Stimulated activated CD4-positive, alpha-beta T cell treated with anti-CD3 and anti-CD28 coated beads, Interleukin-15, amount 100 ng/mL, for 48 hours (primary cell): ENCODE data around the gene DDAH1.

Experiments
- DNase-seq, 2 donors: peaks; one replicate each; pipeline ENCODE4 v3.0.0-alpha.2; 2020; ENCODE audit warnings: low read depth in 2 of 2

DDAH1 gene

DNA sequence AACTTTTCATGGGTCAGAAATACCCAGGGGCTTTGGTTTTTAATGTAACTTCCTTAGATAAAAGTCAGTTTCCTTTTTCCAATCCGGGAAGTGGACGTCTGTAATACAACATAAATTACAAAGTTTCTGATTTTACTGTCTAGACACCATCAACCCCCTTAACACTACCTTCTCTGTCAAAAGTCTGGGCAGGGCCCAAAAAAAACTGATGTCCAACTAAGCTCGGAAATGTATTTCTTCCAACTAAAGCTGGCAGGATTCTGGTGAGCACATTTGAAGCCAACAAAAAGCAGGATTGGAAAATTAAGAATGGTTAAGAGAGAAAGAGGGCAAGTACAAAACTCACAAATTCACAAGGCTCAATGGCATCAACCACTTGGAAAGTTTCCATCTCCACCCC, 24.3 kb downstream of the DDAH1 start:
- no peak for DNase-seq

DNA sequence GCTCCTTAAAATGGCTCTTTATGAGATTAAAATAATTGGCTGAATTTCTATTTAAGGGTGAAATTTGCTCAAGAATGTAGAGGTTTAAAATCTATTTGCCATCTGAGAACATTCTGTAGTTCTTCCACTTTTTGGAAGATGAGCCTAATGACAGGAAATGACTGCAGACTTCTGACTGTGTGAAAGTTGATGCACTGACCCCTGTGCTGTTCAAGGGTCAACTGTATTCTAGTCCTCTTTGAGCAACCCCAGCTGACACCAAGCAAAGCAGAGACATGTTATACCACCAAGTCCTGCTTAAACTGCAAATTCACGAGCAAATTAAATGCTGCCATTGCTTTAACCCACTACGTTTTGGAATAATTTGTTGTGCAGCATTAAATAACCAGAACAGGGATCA, 26.6 kb downstream of the DDAH1 start:
- DNase-seq, result no peak

DNA sequence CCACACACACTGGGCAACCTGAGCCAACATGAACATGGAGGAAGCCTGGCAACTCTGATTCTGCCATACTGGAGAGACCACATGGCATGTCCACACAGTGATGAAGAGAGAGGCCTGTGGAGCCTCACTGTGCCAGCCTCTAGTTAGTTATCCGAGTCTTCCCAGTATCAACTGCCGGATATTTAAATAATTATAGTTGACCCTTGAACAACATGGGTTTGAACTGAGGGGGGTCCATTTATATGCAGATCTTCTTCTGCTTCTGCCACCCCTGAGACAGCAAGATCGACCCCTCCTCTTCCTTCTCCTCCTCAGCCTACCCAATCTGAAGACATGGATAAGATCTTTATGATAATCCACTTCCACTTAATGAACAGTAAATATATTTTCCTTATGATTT, 27.8 kb downstream of the DDAH1 start:
- no peak for DNase-seq

- DNase-seq, result no peak
Observed at GRCh38 chr1:85433096-85433495, 31.9 kb downstream of the DDAH1 start.

- DNase-seq, result no peak
Observed at GRCh38 chr1:85428471-85429089, 36.4 kb downstream of the DDAH1 start.

GRCh38 chr1:85427849-85428248, 37.1 kb downstream of the DDAH1 start:
- no peak for DNase-seq

GRCh38 chr1:85427331-85427730, 37.6 kb downstream of the DDAH1 start:
- DNase-seq, result no peak

DNA sequence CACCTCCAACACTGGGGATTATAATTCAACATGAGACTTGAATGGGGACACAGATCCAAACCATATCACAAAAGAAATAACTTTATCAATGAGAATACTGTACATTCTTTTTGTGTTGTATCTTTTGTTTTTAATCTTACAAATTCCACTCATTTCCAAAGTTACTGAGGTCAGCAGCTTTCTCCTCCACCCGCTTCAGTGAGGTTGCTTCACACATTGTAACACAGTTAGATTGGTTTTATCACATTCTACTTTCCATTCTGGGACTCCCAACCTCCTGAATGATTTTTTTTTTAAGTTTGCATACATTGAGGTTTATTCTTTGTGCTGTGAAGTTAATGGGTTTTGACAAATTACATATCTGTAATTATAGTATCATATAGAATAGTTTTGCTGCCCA, 43.8 kb downstream of the DDAH1 start:
- no peak for DNase-seq

- no peak for DNase-seq
Observed at GRCh38 chr1:85420199-85420598, 44.8 kb downstream of the DDAH1 start.

GRCh38 chr1:85417876-85418275, 47.1 kb downstream of the DDAH1 start:
- no peak for DNase-seq

DNA sequence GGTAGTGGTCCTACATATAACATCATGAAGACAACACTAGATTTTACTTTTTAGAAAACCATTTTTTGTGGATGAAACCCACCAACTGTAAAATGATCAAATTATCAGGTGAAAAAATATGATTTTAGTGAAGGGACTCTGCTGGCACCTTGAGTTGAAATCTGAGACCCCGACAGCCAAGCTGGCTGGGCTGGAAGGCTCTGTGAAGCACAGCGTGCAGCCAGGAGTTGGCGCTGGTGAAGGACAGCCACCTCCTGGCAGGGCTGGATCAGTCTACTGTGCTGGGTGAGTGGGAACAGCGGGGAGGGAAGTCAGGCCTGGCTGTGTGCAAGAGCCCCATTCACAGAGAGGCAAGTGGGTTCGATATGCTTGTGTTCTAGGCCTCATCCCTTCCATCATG, 47.9 kb downstream of the DDAH1 start:
- no peak for DNase-seq

GRCh38 chr1:85413169-85413568, 51.8 kb downstream of the DDAH1 start:
- no peak for DNase-seq

- no peak for DNase-seq
Observed at GRCh38 chr1:85411567-85412305, 53.2 kb downstream of the DDAH1 start.

DNA sequence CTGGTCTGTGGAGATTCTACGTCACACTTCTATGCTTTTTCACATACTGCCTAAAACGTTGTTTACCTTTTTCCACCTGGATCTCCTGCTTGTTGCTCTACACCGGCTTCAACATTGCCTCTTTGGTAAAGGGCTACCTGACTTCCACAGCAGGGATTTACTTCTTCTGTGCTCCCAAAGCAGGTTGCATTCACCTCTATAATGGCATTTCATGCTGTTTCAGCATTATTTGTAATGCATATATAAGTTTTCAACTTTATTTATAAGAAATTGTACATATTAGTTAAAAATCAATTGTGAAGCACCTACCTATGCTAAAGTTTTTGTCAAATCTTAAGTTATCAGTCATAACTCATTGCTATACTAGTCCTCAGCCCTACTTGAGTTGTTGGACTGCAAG, 55.4 kb downstream of the DDAH1 start:
- DNase-seq, result no peak

DNA sequence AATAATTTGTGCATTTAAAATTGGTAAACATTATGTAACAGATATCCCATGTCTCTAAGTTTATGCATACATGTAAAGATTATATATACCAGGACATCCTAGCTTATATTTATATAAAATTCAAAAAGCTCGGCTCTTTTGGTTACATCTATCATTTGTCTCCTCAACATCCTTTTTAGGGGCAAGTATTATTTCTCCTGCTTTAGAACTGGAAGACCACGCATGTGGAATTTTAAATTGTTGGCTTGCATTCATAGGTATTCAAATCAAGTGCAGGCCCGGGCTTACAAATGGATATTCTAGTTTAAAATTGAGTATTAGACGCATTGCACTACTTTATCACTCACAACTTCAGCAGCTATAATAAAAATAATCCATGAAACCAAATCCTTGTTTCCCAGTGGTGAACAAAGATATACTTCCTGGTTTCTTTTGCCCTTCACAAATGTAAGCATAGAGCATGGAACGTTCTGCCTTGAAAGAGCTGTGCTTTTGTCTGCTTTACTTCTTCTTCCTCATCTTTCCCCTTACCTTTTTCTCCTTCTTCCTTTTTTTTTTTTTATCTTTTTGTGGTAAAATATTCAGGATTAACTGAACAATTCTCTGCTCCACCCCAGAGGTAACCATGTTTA, 57.1 kb downstream of the DDAH1 start:
- no peak for DNase-seq

GRCh38 chr1:85406887-85407533, 57.9 kb downstream of the DDAH1 start:
- no peak for DNase-seq

- no peak for DNase-seq
Observed at GRCh38 chr1:85406081-85406480, 58.9 kb downstream of the DDAH1 start.

- no peak for DNase-seq
Observed at GRCh38 chr1:85404408-85404807, 60.6 kb downstream of the DDAH1 start.

DNA sequence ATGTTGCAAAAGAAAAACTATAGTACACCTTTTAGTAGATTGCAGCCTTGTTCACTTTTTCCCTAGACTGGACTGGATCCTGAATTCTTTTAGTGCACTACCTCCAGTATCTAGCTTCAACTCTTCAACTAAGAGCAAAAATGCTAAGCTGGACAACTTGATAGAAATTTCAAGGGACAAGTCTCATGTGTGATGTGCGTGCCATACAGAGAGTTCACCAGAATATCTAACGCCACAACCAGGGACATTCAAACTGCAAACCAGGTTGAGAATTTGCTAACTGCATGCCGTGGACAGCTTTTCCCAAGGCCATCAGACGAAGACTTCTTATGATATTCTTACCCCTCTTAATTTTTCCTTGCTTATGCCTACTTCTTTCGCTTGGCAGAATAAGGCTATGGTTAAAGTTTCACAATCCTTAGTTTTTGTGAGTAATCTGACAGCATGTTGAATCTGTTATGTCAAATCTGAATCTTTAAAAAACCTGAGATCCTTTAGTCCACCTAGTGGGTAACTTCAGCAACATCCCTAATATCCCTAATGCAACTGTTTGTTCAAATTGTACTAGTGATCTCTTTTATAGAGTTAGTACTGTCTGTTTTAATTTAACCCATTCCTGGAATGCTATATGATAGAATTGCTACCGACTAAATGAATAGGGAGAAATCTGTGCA, 66.4 kb downstream of the DDAH1 start:
- no peak for DNase-seq

DNA sequence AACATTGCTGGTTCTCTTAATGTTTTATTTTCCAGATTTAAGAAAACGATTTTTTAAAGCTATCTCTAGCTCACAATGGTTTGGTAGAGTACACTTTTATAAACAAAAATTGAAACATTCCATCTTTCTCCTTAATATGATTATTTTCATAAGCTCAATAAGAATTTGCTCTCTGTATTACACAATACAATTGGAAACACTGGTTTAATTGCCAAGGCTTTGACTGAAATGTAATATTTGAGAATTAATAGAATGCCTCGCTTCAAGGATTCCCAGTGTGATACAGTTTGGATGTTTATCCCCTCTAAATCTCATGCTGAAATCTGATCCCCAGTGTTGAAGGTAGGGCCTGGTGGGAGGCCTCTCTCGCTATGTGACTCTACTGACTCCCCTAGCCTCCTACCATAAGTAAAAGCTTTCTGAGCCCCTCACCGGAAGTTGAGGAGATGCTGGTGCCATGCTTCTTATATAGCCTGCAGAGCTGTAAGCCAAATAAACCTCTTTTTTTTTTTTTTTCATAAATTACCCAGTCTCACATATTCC, 67.4 kb downstream of the DDAH1 start:
- DNase-seq, result no peak

GRCh38 chr1:85396194-85396593, 68.8 kb downstream of the DDAH1 start:
- no peak for DNase-seq

- no peak for DNase-seq
Observed at GRCh38 chr1:85394130-85394529, 70.8 kb downstream of the DDAH1 start.
